NT2/D1 (cell line): ENCODE measurements around the gene RBMS3.

ENCODE experiments used
- SUZ12 ChIP-seq: IDR thresholded peaks from 2 replicates; pipeline ENCODE4 v1.6.1; 2011; ENCODE audit not compliant: insufficient read length, insufficient read depth; ENCODE audit errors: extremely low read depth
- YY1 ChIP-seq: IDR thresholded peaks from 2 replicates; pipeline ENCODE4 v1.6.1; 2011; ENCODE audit not compliant: insufficient read length, insufficient read depth
- ZNF274 ChIP-seq: IDR thresholded peaks from 2 replicates; pipeline ENCODE4 v1.6.1; 2011; ENCODE audit warnings: mild to moderate bottlenecking, low read depth, low read length

- no peak for TF ChIP-seq YY1
- no peak for TF ChIP-seq ZNF274
- no peak for TF ChIP-seq SUZ12
Measured at GRCh38 chr3:29854821-29855220, 574.0 kb downstream of the RBMS3 start.
